BLaER1 treated with 17β-estradiol and CSF1 and Interleukin-3, amounts not matched to agents 10 nM and 100 nM (cell line): ENCODE data around the gene GREB1L.
A peak's percentile ranks its signal among the peaks of the same experiment; 100 is the strongest.

ENCODE experiments used
- H3K27ac ChIP-seq, 11 experiments: shearing (Covaris generic); formaldehyde crosslinking; 2 replicates each; pipeline ENCODE4 v1.8.1; 2022
- H3K27me3 ChIP-seq, 11 experiments: shearing (Covaris generic); formaldehyde crosslinking; 2 replicates each; pipeline ENCODE4 v1.8.1; 2022
- H3K36me3 ChIP-seq, 11 experiments: shearing (Covaris generic); formaldehyde crosslinking; 2 replicates each; pipeline ENCODE4 v1.8.1; 2022
- H3K4me1 ChIP-seq, 10 experiments: shearing (Covaris generic); formaldehyde crosslinking; 2 replicates each; pipeline ENCODE4 v1.8.1; 2022
- H3K4me2 ChIP-seq, 11 experiments: shearing (Covaris generic); formaldehyde crosslinking; 2 replicates each; pipeline ENCODE4 v1.8.1; 2022
- H3K4me3 ChIP-seq, 10 experiments: shearing (Covaris generic); formaldehyde crosslinking; 2 replicates each; pipeline ENCODE4 v1.8.1; 2022
- H3K9ac ChIP-seq, 11 experiments: shearing (Covaris generic); formaldehyde crosslinking; 2 replicates each; pipeline ENCODE4 v1.8.1; 2022
- H3K9me3 ChIP-seq, 11 experiments: shearing (Covaris generic); formaldehyde crosslinking; replicated peaks in 1 of 11; 2 replicates each; pipeline ENCODE4 v1.8.1; 2022
- H4K20me1 ChIP-seq, 11 experiments: shearing (Covaris generic); formaldehyde crosslinking; 2 replicates each; pipeline ENCODE4 v1.8.1; 2022
- Cebpa-rat ChIP-seq, 11 experiments: shearing (Covaris generic); IDR thresholded peaks; 2 replicates each; pipeline ENCODE4 v1.8.1; 2022

The GREB1L gene

DNA sequence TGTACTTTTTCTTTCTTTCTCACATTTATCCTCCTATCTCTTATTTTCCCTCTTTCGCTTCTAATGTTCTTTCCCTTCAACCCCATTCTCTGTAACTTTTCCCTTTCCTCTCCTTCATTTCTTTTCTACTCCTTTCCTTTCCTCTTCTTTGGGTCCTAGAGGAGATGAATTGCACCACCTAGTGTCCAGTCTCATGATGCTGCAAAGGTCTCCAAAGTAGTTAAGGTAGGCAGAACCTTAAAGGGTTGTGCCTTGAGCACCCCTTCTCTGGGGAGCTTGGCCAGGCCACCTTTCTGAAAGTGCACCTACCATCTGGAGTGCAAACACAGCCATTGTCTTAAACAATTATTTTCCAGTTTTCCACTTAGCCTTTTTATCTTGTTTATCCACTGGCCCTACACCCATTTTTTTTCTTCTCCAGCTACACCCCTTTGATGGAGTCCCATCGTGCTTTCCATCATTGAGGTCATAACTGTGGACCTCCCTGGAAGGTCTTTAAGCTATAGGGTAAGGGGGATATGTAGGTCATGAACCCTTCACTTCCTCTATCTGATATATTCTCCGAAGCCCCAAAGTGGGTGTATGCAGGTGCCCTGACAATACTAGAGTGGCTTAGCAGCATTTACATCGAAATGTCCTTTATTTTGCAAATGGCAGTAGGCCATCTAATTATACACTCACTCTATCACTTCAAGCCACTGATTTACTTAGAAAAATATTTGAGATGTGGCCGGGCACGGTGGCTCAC is 202.6 kb downstream of the GREB1L start:
- peaks cover 0 to 36% (median 17%) of the 10 kb centered on the region in 10 experiments; a peak in 14 of 20 replicates for H3K4me1 ChIP-seq
- H3K4me3 ChIP-seq, result no peak overlapping the region
- TF ChIP-seq Cebpa-rat (IDR thresholded peaks at IDR 0.05), result no peak

DNA sequence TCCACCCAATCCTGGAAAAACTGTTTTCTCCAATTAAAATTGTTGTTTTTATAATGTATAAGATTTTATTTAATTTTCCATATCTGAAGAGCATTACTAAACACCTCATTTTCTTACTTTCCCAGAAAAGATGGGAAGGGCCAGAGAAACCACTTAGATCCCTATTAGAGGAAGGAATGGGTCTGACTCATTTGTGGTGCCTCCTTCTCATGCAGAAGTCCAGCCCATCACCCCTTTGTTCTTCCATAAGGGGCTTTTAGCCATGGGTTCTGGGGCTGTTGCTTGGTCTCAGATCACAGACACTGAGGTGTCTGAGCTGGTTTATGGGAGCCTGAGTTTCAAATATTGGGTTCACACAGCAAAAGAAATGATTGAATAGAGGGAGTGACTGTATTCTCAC is 206.3 kb downstream of the GREB1L start:
- H3K4me3 ChIP-seq, result no peak overlapping the region
- no peaks in the 10 kb centered on the region for H3K27me3 ChIP-seq
- peak overlapping the region in 4 of 11 experiments; percentile 38 to 53 (median 44); a peak in 7 of 22 replicates for H3K4me2 ChIP-seq
- no peaks in the 10 kb centered on the region for H3K9me3 ChIP-seq
- no peaks in the 10 kb centered on the region for H4K20me1 ChIP-seq
- no peak overlapping the region for H3K27ac ChIP-seq
- no peak for TF ChIP-seq Cebpa-rat (IDR thresholded peaks at IDR 0.05)
- H3K4me1 ChIP-seq, result peaks cover 0 to 46% (median 14%) of the 10 kb centered on the region in 10 experiments; a peak in 14 of 20 replicates
- H3K9ac ChIP-seq, result no peak overlapping the region
- H3K36me3 ChIP-seq, result no peaks in the 10 kb centered on the region

More for the DNA sequence above, 202.6 kb downstream of the GREB1L start:
- no peaks in the 10 kb centered on the region for H4K20me1 ChIP-seq
- H3K36me3 ChIP-seq, result no peaks in the 10 kb centered on the region
- peak overlapping the region in 4 of 11 experiments; percentile 10 to 47 (median 36); a peak in 3 of 22 replicates for H3K4me2 ChIP-seq
- no peak overlapping the region for H3K9ac ChIP-seq
- H3K27ac ChIP-seq, result no peak overlapping the region
- no peaks in the 10 kb centered on the region for H3K27me3 ChIP-seq
- no peaks in the 10 kb centered on the region for H3K9me3 ChIP-seq

DNA sequence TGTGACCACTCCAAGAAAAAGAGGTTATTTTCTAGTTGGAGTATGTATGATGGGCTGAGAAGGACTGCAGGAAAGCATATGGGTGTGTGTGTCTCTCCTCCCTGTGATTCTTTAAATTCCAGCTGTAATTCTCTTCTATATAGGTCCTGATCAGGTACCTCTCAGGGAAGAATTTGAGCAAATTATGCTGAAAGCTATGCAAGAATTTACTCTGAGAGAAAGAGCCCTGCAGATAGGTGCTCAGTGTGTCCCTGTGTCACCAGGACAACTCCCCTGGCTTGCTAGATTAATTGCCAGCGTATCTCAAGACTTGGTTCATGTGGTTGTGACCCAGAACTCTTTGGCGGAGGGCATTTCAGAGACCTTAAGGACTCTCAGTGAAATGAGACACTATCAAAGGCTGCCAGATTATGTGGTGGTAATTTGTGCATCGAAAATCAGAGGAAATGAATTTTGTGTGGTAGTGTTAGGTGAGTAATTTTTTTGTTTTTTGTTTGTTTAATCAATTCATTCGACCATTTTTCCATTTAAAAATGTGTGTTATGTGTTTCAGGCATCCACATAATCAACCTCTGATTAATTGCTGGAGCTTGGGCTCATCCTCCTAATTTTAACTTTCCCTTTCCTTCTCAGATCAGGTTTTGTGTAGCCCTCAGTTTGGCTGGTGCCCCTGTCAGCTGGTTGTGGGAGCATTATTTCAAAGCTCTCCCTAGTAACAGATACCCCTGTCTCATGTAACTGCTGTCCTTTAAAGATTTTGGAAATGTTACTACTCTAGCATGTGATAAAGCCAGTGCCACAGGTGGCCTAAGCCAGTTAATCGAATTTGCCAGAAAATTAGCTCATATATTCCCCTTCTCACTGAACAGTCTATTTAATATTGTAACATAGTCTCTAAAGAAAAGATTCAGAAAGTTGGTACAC is 207.6 kb downstream of the GREB1L start:
- no peaks in the 10 kb centered on the region for H3K27me3 ChIP-seq
- TF ChIP-seq Cebpa-rat (IDR thresholded peaks at IDR 0.05), result no peak

DNA sequence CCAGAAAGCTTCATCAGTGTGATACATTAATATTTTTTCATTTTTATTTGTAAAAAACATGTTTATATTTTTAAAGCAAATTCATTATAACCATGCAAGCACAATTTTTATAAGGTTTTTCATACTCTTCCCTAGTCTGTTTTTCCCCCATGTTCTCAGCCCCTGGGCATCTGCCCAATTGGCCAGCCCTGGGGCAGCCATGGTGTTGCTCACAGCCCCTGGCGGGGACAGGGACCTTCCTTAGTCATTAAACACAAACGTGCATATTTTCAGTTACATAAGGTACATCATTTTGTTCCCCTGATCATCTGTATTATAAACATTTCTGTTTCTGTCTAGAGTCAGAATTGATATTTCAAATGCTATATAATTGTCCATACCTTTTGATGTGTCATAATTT is 208.5 kb downstream of the GREB1L start:
- H3K4me3 ChIP-seq, result no peak overlapping the region
- no peaks in the 10 kb centered on the region for H4K20me1 ChIP-seq
- H3K4me1 ChIP-seq, result peaks cover 0 to 35% (median 5%) of the 10 kb centered on the region in 10 experiments; a peak in 9 of 20 replicates
- no peaks in the 10 kb centered on the region for H3K36me3 ChIP-seq
- H3K9me3 ChIP-seq, result no peaks in the 10 kb centered on the region
- no peaks in the 10 kb centered on the region for H3K27me3 ChIP-seq
- H3K4me2 ChIP-seq, result no peak overlapping the region
- H3K27ac ChIP-seq, result no peak overlapping the region
- TF ChIP-seq Cebpa-rat (IDR thresholded peaks at IDR 0.05), result no peak
- no peak overlapping the region for H3K9ac ChIP-seq

More for the DNA sequence above, 207.6 kb downstream of the GREB1L start:
- Histone ChIP-seq H3K4me1 (peaks cover 0 to 35% (median 5%) of the 10 kb centered on the region in 10 experiments; a peak in 9 of 20 replicates), H4K20me1 (no peaks in the 10 kb centered on the region), H3K9ac (no peak overlapping the region), H3K4me3 (no peak overlapping the region), H3K9me3 (no peaks in the 10 kb centered on the region), H3K36me3 (no peaks in the 10 kb centered on the region), H3K4me2 (peak overlapping the region in 4 of 11 experiments; percentile 38 to 53 (median 44); a peak in 4 of 22 replicates), H3K27ac (no peak overlapping the region)

DNA sequence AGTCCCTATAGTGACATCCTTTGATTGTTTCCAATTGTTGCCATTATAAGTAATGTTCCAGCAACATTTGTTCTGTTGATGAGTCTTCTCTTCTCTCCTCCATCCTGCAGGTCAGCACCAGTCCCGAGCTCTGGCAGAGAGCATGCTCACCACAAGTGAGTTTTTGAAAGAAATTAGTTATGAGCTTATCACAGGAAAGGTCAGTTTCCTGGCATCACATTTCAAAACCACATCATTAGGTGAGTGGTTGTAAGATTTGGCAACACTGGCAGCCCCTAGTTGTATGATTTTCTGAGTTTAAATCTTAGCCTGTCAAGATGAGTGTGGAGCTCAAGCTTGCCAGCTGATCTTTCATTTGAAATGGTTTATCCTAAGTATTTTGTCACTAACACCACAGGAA is 208.9 kb downstream of the GREB1L start:
- Histone ChIP-seq H3K27ac (no peak overlapping the region), H3K4me2 (peak overlapping the region in 2 of 11 experiments; percentile 14 to 26; a peak in 2 of 22 replicates), H3K27me3 (no peaks in the 10 kb centered on the region), H3K9me3 (no peaks in the 10 kb centered on the region), H3K4me3 (no peak overlapping the region), H3K36me3 (no peaks in the 10 kb centered on the region), H4K20me1 (no peaks in the 10 kb centered on the region), H3K9ac (no peak overlapping the region), H3K4me1 (peaks cover 0 to 35% (median 5%) of the 10 kb centered on the region in 10 experiments; a peak in 9 of 20 replicates)
- TF ChIP-seq Cebpa-rat (IDR thresholded peaks at IDR 0.05), result no peak

DNA sequence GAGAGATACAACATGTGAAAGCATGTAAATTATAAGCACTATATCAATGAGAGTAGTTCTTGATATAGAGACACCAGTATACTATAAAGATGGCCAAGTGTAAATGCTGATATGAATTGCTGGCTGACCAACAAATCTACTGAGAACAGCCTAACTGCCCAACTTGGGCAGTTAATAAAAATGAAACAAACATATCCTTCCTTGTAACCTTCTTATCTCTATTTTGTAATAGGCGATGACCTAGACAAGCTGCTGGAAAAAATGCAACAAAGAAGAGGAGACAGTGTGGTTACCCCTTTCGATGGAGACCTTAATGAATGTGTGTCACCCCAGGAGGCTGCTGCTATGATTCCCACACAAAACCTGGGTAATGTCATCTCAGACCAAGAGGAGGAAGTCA is 209.8 kb downstream of the GREB1L start:
- peaks cover 0 to 35% (median 5%) of the 10 kb centered on the region in 10 experiments; a peak in 9 of 20 replicates for H3K4me1 ChIP-seq
- H3K9me3 ChIP-seq, result no peaks in the 10 kb centered on the region
- no peak overlapping the region for H3K4me3 ChIP-seq
- H3K27ac ChIP-seq, result no peak overlapping the region
- no peaks in the 10 kb centered on the region for H3K27me3 ChIP-seq
- no peaks in the 10 kb centered on the region for H4K20me1 ChIP-seq
- no peak for TF ChIP-seq Cebpa-rat (IDR thresholded peaks at IDR 0.05)
- no peaks in the 10 kb centered on the region for H3K36me3 ChIP-seq
- H3K4me2 ChIP-seq, result peak overlapping the region in 1 of 11 experiments; percentile 5; a peak in 1 of 22 replicates
- no peak overlapping the region for H3K9ac ChIP-seq

DNA sequence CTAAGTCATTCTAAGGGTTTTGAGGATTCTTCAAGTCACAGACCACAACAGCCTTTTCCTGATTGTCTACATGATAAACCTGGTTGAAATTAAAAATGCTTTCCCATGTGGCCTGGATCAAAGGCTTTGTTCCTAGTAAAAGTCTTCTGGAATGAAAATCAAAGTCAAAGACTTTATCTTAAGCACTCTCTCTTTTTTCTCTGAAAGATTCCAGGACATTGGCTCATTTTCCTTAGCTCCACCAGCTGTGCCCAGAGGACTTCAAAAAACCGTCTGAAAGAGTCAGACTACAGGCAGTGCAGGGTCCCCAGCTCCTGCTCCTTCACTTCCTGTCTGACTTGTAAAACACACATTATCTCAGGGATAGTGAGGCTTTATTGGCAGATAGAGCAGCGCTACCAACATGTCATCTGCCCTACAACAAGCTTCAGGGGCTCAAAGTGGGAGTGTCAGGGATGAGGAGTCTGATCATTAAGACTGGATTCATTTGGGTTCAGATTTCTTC is 210.3 kb downstream of the GREB1L start:
- Histone ChIP-seq H3K4me1 (peaks cover 0 to 35% (median 5%) of the 10 kb centered on the region in 10 experiments; a peak in 9 of 20 replicates), H3K27ac (no peak overlapping the region), H3K4me3 (no peak overlapping the region), H4K20me1 (no peaks in the 10 kb centered on the region), H3K36me3 (no peaks in the 10 kb centered on the region), H3K4me2 (0 out of 22 replicates have a peak overlapping the region, but pooled peaks of 1 of the 11 experiments have one; percentile 5), H3K27me3 (no peaks in the 10 kb centered on the region), H3K9me3 (no peaks in the 10 kb centered on the region), H3K9ac (no peak overlapping the region)
- no peak for TF ChIP-seq Cebpa-rat (IDR thresholded peaks at IDR 0.05)

DNA sequence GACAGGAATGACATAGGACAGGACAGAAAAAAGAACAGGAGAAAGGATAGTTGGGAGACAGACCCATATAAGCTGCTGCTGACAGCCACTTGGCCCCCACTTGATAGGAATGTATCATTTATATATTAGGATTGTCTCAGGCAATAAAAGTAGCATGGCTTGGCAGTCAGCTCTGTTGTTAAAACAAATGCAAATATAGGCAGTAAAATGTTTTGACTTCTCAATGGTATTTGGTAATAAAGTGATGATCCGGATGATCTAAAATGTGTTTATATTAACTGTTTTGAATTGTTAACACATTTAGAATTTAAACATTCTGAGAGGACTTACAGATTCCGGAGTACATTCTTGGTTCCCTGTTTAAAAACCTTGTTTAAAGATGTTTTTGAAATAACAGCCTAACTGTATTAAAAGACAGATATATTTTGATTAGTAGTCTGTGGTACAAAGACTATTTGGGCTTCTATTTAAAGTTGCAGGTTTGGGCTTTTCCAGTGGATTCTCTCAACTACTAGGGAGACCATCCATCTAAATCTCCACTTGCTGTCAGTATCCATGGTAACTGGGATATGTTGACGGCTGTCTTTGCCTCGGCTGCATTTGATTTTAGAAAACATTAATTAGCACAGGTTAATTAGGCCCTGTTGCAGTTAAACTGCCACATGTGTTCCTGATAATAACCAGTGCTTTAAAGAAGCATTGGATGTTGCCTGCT is 210.9 kb downstream of the GREB1L start:
- Histone ChIP-seq H3K27ac (no peak overlapping the region), H3K4me2 (no peak overlapping the region)
- no peak for TF ChIP-seq Cebpa-rat (IDR thresholded peaks at IDR 0.05)

More for the DNA sequence above, 210.9 kb downstream of the GREB1L start:
- Histone ChIP-seq H3K4me3 (no peak overlapping the region), H3K9ac (no peak overlapping the region), H3K9me3 (no peaks in the 10 kb centered on the region), H3K36me3 (no peaks in the 10 kb centered on the region), H4K20me1 (no peaks in the 10 kb centered on the region), H3K27me3 (no peaks in the 10 kb centered on the region), H3K4me1 (peaks cover 0 to 33% (median 5%) of the 10 kb centered on the region in 10 experiments; a peak in 9 of 20 replicates)
